ENCODE measurements around the gene AFP. TPM values are rescaled to one million over a fixed set of nuclear protein-coding genes. Genes with fewer than 3 reads are reported as not detected.

AFP gene
- total and polyA plus RNA-seq, 9 of the 15 experiments (the other 6 are each of a cell fraction or from before 2014, with no cell fraction given): 0.47 to 6.2 (median 3.0) TPM

- TF ChIP-seq GTF2B (IDR thresholded peaks at IDR 0.05; ENCODE audit: extremely low read depth, insufficient read length) (no peak), SNRNP70 (optimal IDR thresholded peaks at IDR 0.05; ENCODE audit: low read depth, low read length) (no peak), KDM1A (IDR thresholded peaks at IDR 0.05) (no peak), ZFP91 (CRISPR knock-in tag; IDR thresholded peaks at IDR 0.05) (no peak), ILF3 (IDR thresholded peaks at IDR 0.05; ENCODE audit: borderline replicate concordance) (no peak), MNT (conservative IDR thresholded peaks at IDR 0.05) (no peak), ZNF707 (CRISPR knock-in tag; conservative IDR thresholded peaks at IDR 0.05) (no peak)
Measured at GRCh38 chr4:73456177-73457022, 20.4 kb downstream of the AFP start (continued).
